Measurements from ENCODE around the gene LMBRD2. TPM values are rescaled to one million over a fixed set of nuclear protein-coding genes. Genes with fewer than 3 reads are reported as not detected.
"Not testable (repeated sequence)": the region's sequence is repeated elsewhere in the genome, so short reads cannot be mapped to it uniquely, and the experiment has no call there.

The LMBRD2 gene
- polyA plus RNA-seq, 1 of the 3 experiments (the other 2 are of a cell fraction): 1.6 TPM

DNA sequence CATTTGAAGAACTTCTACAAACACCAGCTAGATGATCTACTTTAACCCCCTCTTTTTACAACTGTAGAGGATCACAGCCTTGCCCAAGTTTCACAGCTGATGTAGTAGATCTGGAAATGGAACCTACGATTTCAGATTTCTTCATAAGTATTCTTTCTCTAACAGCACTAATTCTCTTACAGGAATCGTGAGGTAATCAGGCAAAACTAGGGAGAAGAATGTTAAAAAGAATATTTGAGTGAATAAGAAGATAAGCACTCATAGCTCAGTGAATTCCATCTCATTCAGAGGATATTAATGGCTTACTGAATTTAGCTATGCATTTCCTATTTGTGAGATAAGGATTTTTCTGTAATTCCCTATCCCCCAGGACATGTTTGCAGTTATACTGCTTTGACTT, 47.9 kb upstream of the LMBRD2 start:
- H3K27ac ChIP-seq (ENCODE audit: low read depth in 2 of 2, low read length in 1 of 2): no peak overlapping the region; a peak in 2 of 4 replicates
- ChIA-PET POLR2A (no interaction called here), CTCF (interaction anchor here (0.6 to 1.3 kb wide), 2 partner anchors 21 to 169 kb away, joined by 3 to 4 read pairs; no protein-coding TSS in a partner anchor)
- no peaks in the 10 kb centered on the region for H3K9me3 ChIP-seq
- H3K4me2 ChIP-seq: no peak overlapping the region
- no peak for DNase-seq
- H3K79me2 ChIP-seq (ENCODE audit: insufficient read depth): no peaks in the 10 kb centered on the region
- no peak overlapping the region for H3K4me3 ChIP-seq (ENCODE audit: low read depth in 2 of 2, low read length in 1 of 2)
- H3F3A ChIP-seq (replicated peaks; ENCODE audit: insufficient read depth): peaks cover 11% of the 10 kb centered on the region
- 60% methylated on average over 2 of the region's 2 CpGs for WGBS (ENCODE audit: low lambda C conversion rate)
- H2AFZ ChIP-seq (ENCODE audit: low read depth): no peak overlapping the region
- H3K4me1 ChIP-seq (ENCODE audit: control insufficient read depth in 1 of 2, insufficient read depth in 2 of 2, low read depth in 1 of 2, low read length in 1 of 2): peaks cover 0 to 3% of the 10 kb centered on the region in 2 experiments; a peak in 2 of 4 replicates
- TF ChIP-seq NRF1 (IDR thresholded peaks at IDR 0.05; ENCODE audit: low read depth, low read length): no peak
- TF ChIP-seq, protein P1, sequence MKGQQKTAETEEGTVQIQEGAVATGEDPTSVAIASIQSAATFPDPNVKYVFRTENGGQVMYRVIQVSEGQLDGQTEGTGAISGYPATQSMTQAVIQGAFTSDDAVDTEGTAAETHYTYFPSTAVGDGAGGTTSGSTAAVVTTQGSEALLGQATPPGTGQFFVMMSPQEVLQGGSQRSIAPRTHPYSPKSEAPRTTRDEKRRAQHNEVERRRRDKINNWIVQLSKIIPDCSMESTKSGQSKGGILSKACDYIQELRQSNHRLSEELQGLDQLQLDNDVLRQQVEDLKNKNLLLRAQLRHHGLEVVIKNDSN (IDR thresholded peaks at IDR 0.05; ENCODE audit: borderline replicate concordance, low read depth): no peak
- no peak for TF ChIP-seq TCF12 (IDR thresholded peaks at IDR 0.05)
- TF ChIP-seq TEAD4 (IDR thresholded peaks at IDR 0.05; ENCODE audit: borderline replicate concordance, insufficient read depth): no peak
- TF ChIP-seq FOXM1 (IDR thresholded peaks at IDR 0.05; ENCODE audit: low read depth): no peak
- TF ChIP-seq MEF2A (IDR thresholded peaks at IDR 0.05; ENCODE audit: borderline replicate concordance, low read depth): no peak
- no peak for TF ChIP-seq YY1 (IDR thresholded peaks at IDR 0.05; ENCODE audit: low read depth)
- TF ChIP-seq SIN3A (IDR thresholded peaks at IDR 0.05; ENCODE audit: borderline replicate concordance, low read depth, low read length): no peak
- TF ChIP-seq, protein P2, sequence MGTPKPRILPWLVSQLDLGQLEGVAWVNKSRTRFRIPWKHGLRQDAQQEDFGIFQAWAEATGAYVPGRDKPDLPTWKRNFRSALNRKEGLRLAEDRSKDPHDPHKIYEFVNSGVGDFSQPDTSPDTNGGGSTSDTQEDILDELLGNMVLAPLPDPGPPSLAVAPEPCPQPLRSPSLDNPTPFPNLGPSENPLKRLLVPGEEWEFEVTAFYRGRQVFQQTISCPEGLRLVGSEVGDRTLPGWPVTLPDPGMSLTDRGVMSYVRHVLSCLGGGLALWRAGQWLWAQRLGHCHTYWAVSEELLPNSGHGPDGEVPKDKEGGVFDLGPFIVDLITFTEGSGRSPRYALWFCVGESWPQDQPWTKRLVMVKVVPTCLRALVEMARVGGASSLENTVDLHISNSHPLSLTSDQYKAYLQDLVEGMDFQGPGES (IDR thresholded peaks at IDR 0.05; ENCODE audit: low read depth, low read length): no peak
- no peak for TF ChIP-seq CHD2 (IDR thresholded peaks at IDR 0.05; ENCODE audit: low read length, partially characterized antibody)
- TF ChIP-seq MXI1 (IDR thresholded peaks at IDR 0.05; ENCODE audit: low read depth, low read length): no peak
- no peak for TF ChIP-seq JUND (IDR thresholded peaks at IDR 0.05)
- TF ChIP-seq NFIC (IDR thresholded peaks at IDR 0.05; ENCODE audit: borderline replicate concordance): no peak
- TF ChIP-seq GATA2 (CRISPR knock-in tag; IDR thresholded peaks at IDR 0.05): no peak
- TF ChIP-seq TAF1 (IDR thresholded peaks at IDR 0.05; ENCODE audit: borderline replicate concordance, low read depth, low read length): no peak
- TF ChIP-seq FOSL2 (IDR thresholded peaks at IDR 0.05; ENCODE audit: borderline replicate concordance, low read depth): no peak
- TF ChIP-seq RAD21 (IDR thresholded peaks at IDR 0.05; ENCODE audit: low read length): no peak
- TF ChIP-seq POLR2AphosphoS5 (IDR thresholded peaks at IDR 0.05; ENCODE audit: low read depth, low read length): no peak
- TF ChIP-seq EZH2phosphoT487 (IDR thresholded peaks at IDR 0.05; ENCODE audit: borderline replicate concordance, low read depth): no peak
- TF ChIP-seq, protein P3, sequence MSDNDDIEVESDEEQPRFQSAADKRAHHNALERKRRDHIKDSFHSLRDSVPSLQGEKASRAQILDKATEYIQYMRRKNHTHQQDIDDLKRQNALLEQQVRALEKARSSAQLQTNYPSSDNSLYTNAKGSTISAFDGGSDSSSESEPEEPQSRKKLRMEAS (IDR thresholded peaks at IDR 0.05; ENCODE audit: low read depth): no peak
- H3K36me3 ChIP-seq (replicated peaks in 1 of 2; ENCODE audit: control insufficient read depth in 1 of 2, insufficient read depth in 2 of 2, low read length in 1 of 2): peaks cover 58 to 59% of the 10 kb centered on the region in 2 experiments
- no peaks in the 10 kb centered on the region for H4K20me1 ChIP-seq (ENCODE audit: insufficient read depth)
- no peak overlapping the region for H3K9ac ChIP-seq
- H3K27me3 ChIP-seq (ENCODE audit: insufficient read depth): no peaks in the 10 kb centered on the region
- no peaks in the 10 kb centered on the region for H3K9me2 ChIP-seq

DNA sequence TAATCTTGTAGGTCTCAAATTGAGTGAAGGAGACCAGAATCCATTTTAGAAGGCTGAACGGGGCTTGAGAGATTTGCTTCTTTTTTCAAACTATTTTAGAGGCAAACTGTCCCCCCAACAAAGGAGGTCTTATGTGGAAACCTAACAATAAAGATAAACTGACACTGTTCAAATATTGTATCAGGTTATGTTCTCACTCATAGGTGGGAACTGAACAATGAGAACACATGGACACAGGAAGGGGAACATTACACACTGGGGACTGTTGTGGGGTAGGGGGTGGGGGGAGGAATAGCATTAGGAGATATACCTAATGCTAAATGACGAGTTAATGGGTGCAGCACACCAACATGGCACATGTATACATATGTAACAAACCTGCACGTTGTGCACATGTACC, 47.1 kb upstream of the LMBRD2 start:
- DNase-seq; H3K9me2 ChIP-seq; H2AFZ ChIP-seq (ENCODE audit: low read depth); H4K20me1 ChIP-seq (ENCODE audit: insufficient read depth); H3K4me2 ChIP-seq; H3K79me2 ChIP-seq (ENCODE audit: insufficient read depth); H3K27ac ChIP-seq (ENCODE audit: low read depth in 2 of 2, low read length in 1 of 2); H3K27me3 ChIP-seq (ENCODE audit: insufficient read depth); H3K9ac ChIP-seq; H3K4me3 ChIP-seq (ENCODE audit: low read depth in 2 of 2, low read length in 1 of 2); H3K9me3 ChIP-seq; H3K4me1 ChIP-seq (ENCODE audit: control insufficient read depth in 1 of 2, insufficient read depth in 2 of 2, low read depth in 1 of 2, low read length in 1 of 2); POLR2A ChIA-PET: not testable (repeated sequence)
- Histone ChIP-seq H3K36me3 (replicated peaks in 1 of 2; ENCODE audit: control insufficient read depth in 1 of 2, insufficient read depth in 2 of 2, low read length in 1 of 2) (peaks cover 59 to 62% of the 10 kb centered on the region in 2 experiments), H3F3A (replicated peaks; ENCODE audit: insufficient read depth) (peaks cover 11% of the 10 kb centered on the region)
- CTCF ChIA-PET: interaction anchor here (0.6 kb wide), 1 partner anchor 438 kb away, joined by 3 read pairs; no protein-coding TSS in a partner anchor
- WGBS (ENCODE audit: low lambda C conversion rate): 87% methylated on average over 3 of the region's 3 CpGs

All from SK-N-SH (cell line).